Trophoblast cell (in vitro differentiated cells and primary cell): ENCODE results near the gene FAM135A.
"Not testable (repeated sequence)": the region's sequence is repeated elsewhere in the genome, so short reads cannot be mapped to it uniquely, and the experiment has no call there.

Experiments
- DNase-seq, 2 donors: peaks; one replicate each; pipeline ENCODE4 v3.0.0-alpha.2; 2016
- H2AFZ ChIP-seq: 2 replicates; pipeline ENCODE4 v1.6.1; 2013; ENCODE audit warnings: low read length, moderate library complexity, mild to moderate bottlenecking; ENCODE audit not compliant: insufficient read depth, poor library complexity
- H2AK5ac ChIP-seq: 2 replicates; pipeline ENCODE4 v1.6.1; 2013; ENCODE audit warnings: mild to moderate bottlenecking, low read length
- H2BK120ac ChIP-seq: 2 replicates; pipeline ENCODE4 v1.6.1; 2013; ENCODE audit warnings: low read length, mild to moderate bottlenecking, moderate library complexity; ENCODE audit not compliant: insufficient read depth, poor library complexity
- H2BK12ac ChIP-seq: 2 replicates; pipeline ENCODE4 v1.6.1; 2013; ENCODE audit warnings: mild to moderate bottlenecking, low read length, moderate library complexity
- H2BK5ac ChIP-seq: 2 replicates; pipeline ENCODE4 v1.6.1; 2013; ENCODE audit warnings: low read length, low read depth, moderate library complexity, mild to moderate bottlenecking; ENCODE audit not compliant: poor library complexity
- H3K14ac ChIP-seq: 2 replicates; pipeline ENCODE4 v1.6.1; 2013; ENCODE audit warnings: mild to moderate bottlenecking, low read length
- H3K18ac ChIP-seq: 2 replicates; pipeline ENCODE4 v1.6.1; 2013; ENCODE audit warnings: mild to moderate bottlenecking, low read length
- H3K23ac ChIP-seq: 2 replicates; pipeline ENCODE4 v1.6.1; 2013; ENCODE audit warnings: low read length
- H3K27ac ChIP-seq: 2 replicates; pipeline ENCODE4 v1.5.1; 2013; ENCODE audit warnings: low read depth, mild to moderate bottlenecking, inconsistent platforms, low read length, moderate library complexity
- H3K27me3 ChIP-seq: 2 replicates; pipeline ENCODE4 v1.6.1; 2013; ENCODE audit warnings: inconsistent platforms, mild to moderate bottlenecking, low read length, moderate library complexity; ENCODE audit not compliant: insufficient read depth
- H3K36me3 ChIP-seq, 2 experiments: 1 replicate in 1 of 2; 2 replicates in 1 of 2; pipeline ENCODE4 v1.6.1; 2013; ENCODE audit warnings: low read length in 2 of 2, mild to moderate bottlenecking in 2 of 2, moderate library complexity in 1 of 2; ENCODE audit not compliant: insufficient read depth in 2 of 2, control insufficient read depth in 1 of 2
- H3K4ac ChIP-seq: 2 replicates; pipeline ENCODE4 v1.6.1; 2013; ENCODE audit warnings: low read depth, mild to moderate bottlenecking, low read length, moderate library complexity
- H3K4me1 ChIP-seq, 2 experiments: 1 replicate in 1 of 2; 2 replicates in 1 of 2; pipeline ENCODE4 v1.6.1; 2013; ENCODE audit warnings: low read length in 2 of 2, mild to moderate bottlenecking in 2 of 2, moderate library complexity in 1 of 2; ENCODE audit not compliant: insufficient read depth in 2 of 2, control insufficient read depth in 1 of 2
- H3K4me2 ChIP-seq: 2 replicates; pipeline ENCODE4 v1.6.1; 2013; ENCODE audit warnings: inconsistent platforms, mild to moderate bottlenecking, low read length, moderate library complexity
- H3K4me3 ChIP-seq: 2 replicates; pipeline ENCODE4 v1.5.1; 2013; ENCODE audit warnings: mild to moderate bottlenecking, low read depth, low read length, inconsistent platforms
- H3K79me1 ChIP-seq: one replicate; pipeline ENCODE4 v1.6.1; 2013; ENCODE audit warnings: low read length
- H3K79me2 ChIP-seq: 2 replicates; pipeline ENCODE4 v1.6.1; 2013; ENCODE audit warnings: low read length, mild to moderate bottlenecking; ENCODE audit not compliant: control insufficient read depth, insufficient read depth, poor library complexity
- H3K9ac ChIP-seq: 2 replicates; pipeline ENCODE4 v1.6.1; 2013; ENCODE audit warnings: mild to moderate bottlenecking, low read length
- H3K9me3 ChIP-seq: 2 replicates; pipeline ENCODE4 v1.6.1; 2013; ENCODE audit warnings: low read depth, mild to moderate bottlenecking, control low read depth, inconsistent platforms, low read length; ENCODE audit not compliant: insufficient read depth
- H4K12ac ChIP-seq: 2 replicates; pipeline ENCODE4 v1.6.1; 2013; ENCODE audit warnings: low read depth, mild to moderate bottlenecking, low read length, moderate library complexity
- H4K8ac ChIP-seq: 2 replicates; pipeline ENCODE4 v1.6.1; 2013; ENCODE audit warnings: low read depth, mild to moderate bottlenecking, low read length, moderate library complexity
- H4K91ac ChIP-seq: one replicate; pipeline ENCODE4 v1.6.1; 2013; ENCODE audit warnings: low read depth, mild to moderate bottlenecking, low read length, moderate library complexity
- WGBS: extraction: QIAGEN DNeasy Blood & Tissue Kit; methylation state at CpG from one replicate; pipeline ENCODE4 v1.1.7; 2013; ENCODE audit warnings: missing lambda C conversion rate; ENCODE audit not compliant: insufficient read length, insufficient coverage; ENCODE audit errors: extremely low coverage; 5-methylcytosine and 5-hydroxymethylcytosine counted together

Gene FAM135A

GRCh38 chr6:70486638-70487037 is 73.3 kb downstream of the FAM135A start:
- not testable (repeated sequence) for H3K18ac ChIP-seq, H3K4me3 ChIP-seq, H3K4ac ChIP-seq, H3K4me2 ChIP-seq, H3K36me3 ChIP-seq, H3K14ac ChIP-seq, H3K27me3 ChIP-seq, H3K27ac ChIP-seq, H2AFZ ChIP-seq, H3K9me3 ChIP-seq, DNase-seq, H2BK120ac ChIP-seq, H4K91ac ChIP-seq, H3K23ac ChIP-seq, H3K4me1 ChIP-seq, H2BK12ac ChIP-seq, H2BK5ac ChIP-seq, H4K8ac ChIP-seq, H3K9ac ChIP-seq, H3K79me2 ChIP-seq, H2AK5ac ChIP-seq, H3K79me1 ChIP-seq, H4K12ac ChIP-seq
- WGBS = no CpG with 5 or more reads among the region's 9 CpGs

DNA sequence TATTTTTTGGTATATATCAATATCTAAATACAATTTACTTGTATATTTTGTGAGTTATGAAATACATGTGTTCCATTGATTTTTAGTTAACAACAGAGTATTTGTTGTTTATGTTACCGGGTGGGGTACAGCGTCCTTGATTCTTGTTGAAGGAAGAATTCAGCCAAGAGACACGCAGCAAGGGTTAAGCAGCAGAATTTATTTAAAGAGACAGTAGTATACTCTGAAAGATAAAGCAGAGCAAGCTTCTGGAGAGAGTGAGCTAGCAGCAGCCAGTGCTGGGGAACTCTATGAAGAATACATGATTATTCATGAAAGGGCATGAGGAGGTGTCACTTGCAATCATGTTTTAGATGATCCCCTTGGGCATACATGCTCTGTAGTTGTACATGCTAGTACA is 76.1 kb downstream of the FAM135A start:
- Histone ChIP-seq H2BK12ac (no peak overlapping the region), H3K9me3 (no peaks in the 10 kb centered on the region), H4K8ac (no peak overlapping the region), H3K4ac (no peak overlapping the region), H3K9ac (no peak overlapping the region), H3K79me1 (no peaks in the 10 kb centered on the region), H4K91ac (no peak overlapping the region), H2BK120ac (no peak overlapping the region), H3K23ac (no peak overlapping the region), H3K4me2 (no peak overlapping the region), H2AFZ (no peak overlapping the region), H3K4me3 (no peak overlapping the region), H3K14ac (no peak overlapping the region), H4K12ac (no peak overlapping the region), H3K79me2 (no peaks in the 10 kb centered on the region), H3K36me3 (no peaks in the 10 kb centered on the region), H3K27me3 (no peaks in the 10 kb centered on the region), H3K27ac (no peak overlapping the region), H2AK5ac (no peak overlapping the region), H3K18ac (no peak overlapping the region), H2BK5ac (no peak overlapping the region), H3K4me1 (no peaks in the 10 kb centered on the region)
- DNase-seq = no peak
- no CpG with 5 or more reads among the region's 3 CpGs for WGBS

- H3K14ac ChIP-seq = no peak overlapping the region
- H4K12ac ChIP-seq = no peak overlapping the region
- no peak overlapping the region for H2BK120ac ChIP-seq
- DNase-seq = no peak
- no peak overlapping the region for H4K8ac ChIP-seq
- H3K9ac ChIP-seq = no peak overlapping the region
- H3K4me3 ChIP-seq = no peak overlapping the region
- no CpG with 5 or more reads among the region's 1 CpG for WGBS
- H3K18ac ChIP-seq = no peak overlapping the region
- H3K27ac ChIP-seq = no peak overlapping the region
- H3K4me2 ChIP-seq = no peak overlapping the region
- no peaks in the 10 kb centered on the region for H3K79me1 ChIP-seq
- H3K23ac ChIP-seq = no peak overlapping the region
- H2AFZ ChIP-seq = no peak overlapping the region
- H3K4me1 ChIP-seq = no peaks in the 10 kb centered on the region
- H3K27me3 ChIP-seq = no peaks in the 10 kb centered on the region
- H3K36me3 ChIP-seq = no peaks in the 10 kb centered on the region
- no peak overlapping the region for H4K91ac ChIP-seq
- H2BK5ac ChIP-seq = no peak overlapping the region
- H2AK5ac ChIP-seq = no peak overlapping the region
- H3K9me3 ChIP-seq = no peaks in the 10 kb centered on the region
- no peaks in the 10 kb centered on the region for H3K79me2 ChIP-seq
- H2BK12ac ChIP-seq = no peak overlapping the region
- no peak overlapping the region for H3K4ac ChIP-seq
Observed at GRCh38 chr6:70494833-70495232, 81.5 kb downstream of the FAM135A start.

DNA sequence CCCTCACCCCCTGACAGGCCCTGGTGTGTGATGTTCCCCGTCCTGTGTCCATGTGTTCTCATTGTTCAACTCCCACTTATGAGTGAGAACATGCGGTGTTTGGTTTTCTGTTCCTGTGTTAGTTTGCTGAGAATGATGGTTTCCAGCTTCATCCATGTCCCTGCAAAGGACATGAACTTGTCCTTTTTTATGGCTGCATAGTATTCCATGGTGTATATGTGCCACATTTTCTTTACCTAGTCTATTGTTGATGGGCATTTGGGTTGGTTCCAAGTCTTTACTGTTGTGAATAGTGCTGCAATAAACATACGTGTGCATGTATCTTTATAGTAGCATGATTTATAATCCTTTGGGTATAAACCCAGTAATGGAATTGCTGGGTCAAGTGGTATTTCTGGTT is 82.5 kb downstream of the FAM135A start:
- not testable (repeated sequence) for H3K36me3 ChIP-seq, H3K79me2 ChIP-seq, H3K4me2 ChIP-seq, H3K4me3 ChIP-seq, H3K27me3 ChIP-seq, H3K9ac ChIP-seq, H2BK120ac ChIP-seq, DNase-seq, H3K23ac ChIP-seq, H3K18ac ChIP-seq, H3K14ac ChIP-seq, H2BK12ac ChIP-seq, H2BK5ac ChIP-seq, H4K8ac ChIP-seq, H2AK5ac ChIP-seq, H2AFZ ChIP-seq, H3K4ac ChIP-seq, H3K79me1 ChIP-seq, H4K12ac ChIP-seq, H3K4me1 ChIP-seq, H4K91ac ChIP-seq, H3K27ac ChIP-seq, H3K9me3 ChIP-seq
- WGBS = no CpG with 5 or more reads among the region's 3 CpGs
